Left lung (tissue), 10 donors: ENCODE measurements around the gene ST3GAL3. TPM values are rescaled to one million over a fixed set of nuclear protein-coding genes. Genes with fewer than 3 reads are reported as not detected.

ENCODE experiments used
- ATAC-seq: fragments of 200-7000 bp; cut with Tn5 transposase; one replicate; pipeline ENCODE4 v1.9.1; 2020; ENCODE audit warnings: moderate library complexity
- DNase-seq, 4 donors: peaks; one replicate each; pipeline ENCODE4 v3.0.0-alpha.2; 2013 to 2020
- H3K27ac ChIP-seq, 2 donors: fragments of 200-600 bp; sonication (generic) in 1 of 2; one replicate each; pipeline versions ENCODE4 v1.5.0 to v1.8.0; 2020 to 2021
- H3K27me3 ChIP-seq, 2 donors: fragments of 200-600 bp; sonication (generic) in 1 of 2; one replicate each; pipeline versions ENCODE4 v1.5.0 to v1.8.0; 2020 to 2021
- H3K36me3 ChIP-seq, 2 donors: fragments of 200-600 bp; sonication (generic) in 1 of 2; one replicate each; pipeline versions ENCODE4 v1.5.0 to v1.8.0; 2020 to 2021
- H3K4me1 ChIP-seq, 2 donors: fragments of 200-600 bp; one replicate each; pipeline ENCODE4 v1.8.0; 2021
- H3K4me3 ChIP-seq, 2 donors: fragments of 200-600 bp; sonication (generic) in 1 of 2; one replicate each; pipeline versions ENCODE4 v1.5.0 to v1.8.0; 2020 to 2021; ENCODE audit warnings: mild to moderate bottlenecking in 1 of 2
- H3K9me3 ChIP-seq, 2 donors: fragments of 200-600 bp; sonication (generic) in 1 of 2; one replicate each; pipeline versions ENCODE4 v1.5.0 to v1.8.0; 2020 to 2021
- intact Hi-C, 2 donors: fragments of 100-400 bp; cut with DNase I; formaldehyde crosslinking; loops; one replicate each; pipeline versions ENCODE4 v1.11.2 to v1.14.2; 2022
- polyA plus RNA-seq, 6 donors: library from polyadenylated mRNA; unstranded; fragments of 120-200 nt; gene quantifications; one replicate each; pipeline ENCODE4 v1.2.1, GENCODE V29; 2013; ENCODE audit not compliant: insufficient read length in 6 of 6
- total RNA-seq, 2 donors: library from RNA; stranded (reverse); fragmentation: NEBNext Ultra II Directional; extraction: Animal tissue kit (Norgen Biotek cat#: 25700); gene quantifications; one replicate each; pipeline ENCODE4 v1.2.1, GENCODE V29; 2021
- TF ChIP-seq, protein P1 (sequence below), 2 donors: fragments of 200-600 bp; sonication (generic) in 1 of 2; IDR thresholded peaks; one replicate each; pipeline versions ENCODE4 v1.5.0 to v1.8.0; 2021; ENCODE audit warnings: antibody characterized with exemption in 2 of 2
- donor health status: DM: no; HTN: yes; CAD: no.
- donor health status: DM: no; HTN: no; CAD: no.

The ST3GAL3 gene
- total and polyA plus RNA-seq, 8 donors: 18.9 to 42.4 (median 34.4) TPM

DNA sequence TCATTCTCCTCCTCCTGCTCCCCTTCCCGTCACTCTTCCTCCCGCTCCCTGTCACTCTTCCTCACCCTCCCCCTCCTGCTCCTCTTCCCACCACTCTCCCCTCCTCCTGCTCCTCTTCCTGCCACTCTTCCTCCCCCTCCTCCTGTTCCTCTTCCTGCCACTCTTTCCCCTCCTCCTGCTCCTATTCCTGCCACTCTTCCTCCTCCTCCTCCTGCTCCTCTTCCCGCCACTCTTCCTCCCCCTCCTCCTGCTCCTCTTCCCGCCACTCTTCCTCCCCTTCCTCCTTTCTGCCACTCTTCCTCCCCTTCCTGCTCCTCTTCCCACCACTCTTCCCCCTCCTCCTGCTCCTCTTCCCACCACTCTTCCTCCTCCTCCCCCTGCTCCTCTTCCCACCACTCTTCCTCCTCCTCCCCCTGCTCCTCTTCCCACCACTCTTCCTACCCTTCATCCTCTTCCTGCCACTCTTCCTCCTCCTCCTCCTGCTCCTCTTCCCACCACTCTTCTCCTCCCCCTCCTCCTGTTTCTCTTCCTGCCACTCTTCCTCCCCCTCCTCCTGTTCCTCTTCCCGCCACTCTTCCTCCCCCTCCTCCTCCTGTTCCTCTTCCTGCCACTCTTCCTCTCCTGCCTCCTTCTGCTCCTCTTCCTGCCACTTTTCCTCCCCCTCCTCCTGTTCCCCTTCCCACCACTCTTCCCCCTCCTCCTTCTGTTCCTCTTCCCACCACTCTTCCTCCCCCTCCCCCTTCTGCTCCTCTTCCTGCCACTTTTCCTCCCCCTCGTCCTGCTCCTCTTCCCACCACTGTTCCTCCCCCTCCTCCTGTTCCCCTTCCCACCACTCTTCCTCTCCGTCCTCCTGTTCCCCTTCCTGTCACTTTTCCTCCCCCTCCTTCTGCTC lies 197.6 kb downstream of the ST3GAL3 start:
- intact Hi-C loops: no loop called here
- TF ChIP-seq, protein P1, sequence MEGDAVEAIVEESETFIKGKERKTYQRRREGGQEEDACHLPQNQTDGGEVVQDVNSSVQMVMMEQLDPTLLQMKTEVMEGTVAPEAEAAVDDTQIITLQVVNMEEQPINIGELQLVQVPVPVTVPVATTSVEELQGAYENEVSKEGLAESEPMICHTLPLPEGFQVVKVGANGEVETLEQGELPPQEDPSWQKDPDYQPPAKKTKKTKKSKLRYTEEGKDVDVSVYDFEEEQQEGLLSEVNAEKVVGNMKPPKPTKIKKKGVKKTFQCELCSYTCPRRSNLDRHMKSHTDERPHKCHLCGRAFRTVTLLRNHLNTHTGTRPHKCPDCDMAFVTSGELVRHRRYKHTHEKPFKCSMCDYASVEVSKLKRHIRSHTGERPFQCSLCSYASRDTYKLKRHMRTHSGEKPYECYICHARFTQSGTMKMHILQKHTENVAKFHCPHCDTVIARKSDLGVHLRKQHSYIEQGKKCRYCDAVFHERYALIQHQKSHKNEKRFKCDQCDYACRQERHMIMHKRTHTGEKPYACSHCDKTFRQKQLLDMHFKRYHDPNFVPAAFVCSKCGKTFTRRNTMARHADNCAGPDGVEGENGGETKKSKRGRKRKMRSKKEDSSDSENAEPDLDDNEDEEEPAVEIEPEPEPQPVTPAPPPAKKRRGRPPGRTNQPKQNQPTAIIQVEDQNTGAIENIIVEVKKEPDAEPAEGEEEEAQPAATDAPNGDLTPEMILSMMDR (IDR thresholded peaks at IDR 0.05): no peak

DNA sequence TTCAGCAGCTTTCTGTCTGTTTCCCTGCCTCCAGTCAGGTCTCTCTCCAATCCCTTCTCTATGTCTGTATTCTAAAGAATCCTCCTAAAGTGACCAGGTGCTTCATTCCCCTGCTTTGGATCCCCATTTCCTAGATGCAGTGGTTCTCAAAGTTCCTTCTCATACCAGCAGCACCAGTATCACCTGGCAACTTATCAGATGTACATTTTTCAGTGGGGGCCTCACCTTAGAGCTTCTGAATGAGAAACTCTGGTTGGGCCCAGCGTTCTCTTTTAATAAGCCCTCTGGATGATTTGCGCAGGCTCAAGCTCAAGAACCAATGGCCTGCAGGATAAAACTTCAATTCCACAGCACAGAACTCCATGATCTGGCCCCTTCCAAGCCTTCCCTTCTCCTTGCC lies 200.9 kb downstream of the ST3GAL3 start:
- no peaks in the 10 kb centered on the region for H3K27me3 ChIP-seq
- intact Hi-C loops: no loop called here
- H3K4me3 ChIP-seq: no peak overlapping the region
- no peak overlapping the region for H3K27ac ChIP-seq
- H3K36me3 ChIP-seq: peaks cover 0 to 9% of the 10 kb centered on the region in 2 donors
- H3K9me3 ChIP-seq: no peaks in the 10 kb centered on the region
- no peaks in the 10 kb centered on the region for H3K4me1 ChIP-seq
- TF ChIP-seq, protein P1 (IDR thresholded peaks at IDR 0.05): no peak
- ATAC-seq: no peak
- DNase-seq: no peak

More for the DNA sequence above, 197.6 kb downstream of the ST3GAL3 start:
- DNase-seq (no peak), ATAC-seq (no peak)
- Histone ChIP-seq H3K9me3 (no peaks in the 10 kb centered on the region), H3K36me3 (peaks cover 0 to 18% of the 10 kb centered on the region in 2 donors), H3K4me1 (no peaks in the 10 kb centered on the region), H3K27me3 (no peaks in the 10 kb centered on the region), H3K27ac (no peak overlapping the region), H3K4me3 (no peak overlapping the region)

DNA sequence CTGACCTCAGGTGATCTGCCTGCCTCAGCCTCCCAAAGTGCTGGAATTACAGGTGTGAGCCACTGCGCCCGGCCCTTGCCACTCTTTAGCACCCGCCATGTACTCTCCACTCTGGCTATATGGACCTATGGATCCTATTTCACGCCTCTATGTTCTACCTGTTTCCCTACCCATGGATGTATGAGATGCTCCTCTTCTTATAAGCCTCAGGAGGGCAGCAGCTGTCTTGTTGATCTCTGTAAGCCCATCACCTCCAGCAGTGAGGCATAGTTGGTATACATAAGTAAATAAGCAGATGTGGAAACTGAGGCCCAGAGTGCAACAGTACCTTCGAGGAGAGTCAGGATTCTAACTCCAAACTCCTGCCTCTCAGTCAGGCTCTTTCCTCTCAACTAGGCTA lies 201.5 kb downstream of the ST3GAL3 start:
- ATAC-seq: no peak
- intact Hi-C loops: no loop called here
- Histone ChIP-seq H3K4me1 (no peaks in the 10 kb centered on the region), H3K4me3 (no peak overlapping the region), H3K27me3 (no peaks in the 10 kb centered on the region), H3K9me3 (no peaks in the 10 kb centered on the region), H3K36me3 (peaks cover 0 to 9% of the 10 kb centered on the region in 2 donors), H3K27ac (no peak overlapping the region)
- DNase-seq: peak in 1 of 4 donors; percentile 2
- TF ChIP-seq, protein P1 (IDR thresholded peaks at IDR 0.05): no peak

DNA sequence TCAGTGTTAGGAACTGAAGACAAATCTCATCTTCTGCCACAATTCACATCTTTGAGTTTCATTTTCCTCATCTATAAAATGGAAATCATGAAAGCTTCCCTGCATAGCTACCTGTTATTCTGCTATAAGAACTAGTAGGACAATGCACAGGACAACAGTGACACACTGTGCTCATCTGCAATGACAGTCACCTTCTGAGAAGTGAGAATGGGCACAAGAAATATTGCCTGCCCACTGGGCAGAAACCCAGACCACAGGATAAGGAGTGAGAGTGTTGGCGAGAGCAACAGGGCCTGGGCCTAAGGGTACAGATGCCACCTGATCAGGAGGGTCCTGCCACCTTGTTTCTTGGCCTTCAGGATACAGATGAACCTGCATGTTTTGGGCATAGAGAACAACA lies 203.0 kb downstream of the ST3GAL3 start:
- DNase-seq: no peak
- Histone ChIP-seq H3K4me3 (no peak overlapping the region), H3K27me3 (no peaks in the 10 kb centered on the region), H3K27ac (no peak overlapping the region), H3K36me3 (peaks cover 0 to 9% of the 10 kb centered on the region in 2 donors), H3K4me1 (no peaks in the 10 kb centered on the region), H3K9me3 (no peaks in the 10 kb centered on the region)
- intact Hi-C loops: no loop called here
- TF ChIP-seq, protein P1 (IDR thresholded peaks at IDR 0.05): no peak
- ATAC-seq: no peak

DNA sequence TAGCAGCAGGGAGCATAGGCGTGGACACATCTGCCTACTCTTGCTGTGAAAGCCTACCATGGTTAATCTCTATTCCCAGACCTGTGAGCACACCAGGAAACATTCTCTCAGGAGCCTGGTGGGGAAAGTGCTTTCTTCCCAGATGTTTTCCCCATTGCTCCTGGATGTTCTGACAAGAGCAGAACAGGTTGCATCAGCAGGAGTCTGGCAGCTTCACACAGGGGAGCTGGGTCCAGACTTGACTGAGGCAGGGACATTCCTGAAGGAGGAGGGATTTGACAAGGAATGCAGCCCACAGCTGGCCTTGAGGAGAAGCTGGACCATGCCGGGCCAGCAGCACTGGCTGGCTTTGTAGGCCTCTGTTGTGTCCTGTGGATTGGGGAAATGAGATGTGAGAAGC lies 205.3 kb downstream of the ST3GAL3 start:
- Histone ChIP-seq H3K9me3 (no peaks in the 10 kb centered on the region), H3K36me3 (peaks cover 0 to 9% of the 10 kb centered on the region in 2 donors), H3K4me3 (no peak overlapping the region), H3K27me3 (no peaks in the 10 kb centered on the region), H3K27ac (no peak overlapping the region), H3K4me1 (no peaks in the 10 kb centered on the region)
- ATAC-seq (no peak), DNase-seq (no peak)
- TF ChIP-seq, protein P1 (IDR thresholded peaks at IDR 0.05): no peak
- intact Hi-C loops: no loop called here
